CD4-positive, CD25-positive, alpha-beta regulatory T cell (primary cell): Measurements from ENCODE around the gene BAG5. TPM values are rescaled to one million over a fixed set of nuclear protein-coding genes. Genes with fewer than 3 reads are reported as not detected.

Source experiments
- ATAC-seq, 2 donors: fragments of 150-1000 bp; cut with Tn5 transposase; one replicate each; pipeline ENCODE4 v1.10.0; 2021; ENCODE audit warnings: low read depth in 2 of 2, moderate number of reproducible peaks in 2 of 2, moderate library complexity in 1 of 2
- DNase-seq, 3 donors: peaks; one replicate each; pipeline versions ENCODE4 v3.0.0 to v3.0.0-alpha.2; 2012 to 2022; ENCODE audit warnings: mixed read lengths in 1 of 3
- H3K27ac ChIP-seq: one replicate; pipeline ENCODE4 v1.7.0; 2013; ENCODE audit warnings: mild to moderate bottlenecking, low read length; ENCODE audit not compliant: insufficient read depth, poor library complexity, severe bottlenecking
- H3K27me3 ChIP-seq: one replicate; pipeline ENCODE4 v1.7.0; 2013; ENCODE audit warnings: low read length; ENCODE audit not compliant: control insufficient read depth, insufficient read depth
- H3K36me3 ChIP-seq: one replicate; pipeline ENCODE4 v1.7.0; 2013; ENCODE audit warnings: mild to moderate bottlenecking, low read length, moderate library complexity; ENCODE audit not compliant: control insufficient read depth, insufficient read depth
- H3K4me1 ChIP-seq: 2 replicates; pipeline ENCODE4 v1.7.0; 2013; ENCODE audit warnings: mild to moderate bottlenecking, low read length; ENCODE audit not compliant: insufficient read depth, control insufficient read depth, poor library complexity, severe bottlenecking
- H3K4me3 ChIP-seq: one replicate; pipeline ENCODE4 v1.7.0; 2013; ENCODE audit warnings: low read depth, mild to moderate bottlenecking, low read length, moderate library complexity
- H3K9me3 ChIP-seq, 2 experiments: 1 replicate in 1 of 2; 2 replicates in 1 of 2; pipeline ENCODE4 v1.7.0; 2013; ENCODE audit warnings: low read length in 2 of 2, mild to moderate bottlenecking in 1 of 2, moderate library complexity in 1 of 2; ENCODE audit not compliant: control insufficient read depth in 2 of 2
- H3K27ac Mint-ChIP-seq, 3 donors: one replicate each; pipeline ENCODE4 v1.8.0; 2020 to 2022; ENCODE audit warnings: mild to moderate bottlenecking in 3 of 3, mixed read lengths in 3 of 3, moderate library complexity in 2 of 3
- H3K27me3 Mint-ChIP-seq: one replicate; pipeline ENCODE4 v1.8.0; 2022; ENCODE audit warnings: mild to moderate bottlenecking, mixed read lengths
- H3K36me3 Mint-ChIP-seq: one replicate; pipeline ENCODE4 v1.8.0; 2020; ENCODE audit warnings: mixed read lengths
- H3K4me1 Mint-ChIP-seq, 4 donors: one replicate each; pipeline ENCODE4 v1.8.0; 2020 to 2022; ENCODE audit warnings: mixed read lengths in 4 of 4, mild to moderate bottlenecking in 1 of 4
- H3K4me3 Mint-ChIP-seq, 4 donors: one replicate each; pipeline ENCODE4 v1.8.0; 2020 to 2022; ENCODE audit warnings: mild to moderate bottlenecking in 4 of 4, mixed read lengths in 4 of 4, moderate library complexity in 3 of 4
- H3K9me3 Mint-ChIP-seq, 7 donors: one replicate each; pipeline ENCODE4 v1.8.0; 2020 to 2022; ENCODE audit warnings: mixed read lengths in 7 of 7, mild to moderate bottlenecking in 3 of 7, moderate library complexity in 2 of 7
- polyA plus RNA-seq, 4 donors: library from polyadenylated mRNA; unstranded; fragments of 300-500 nt; fragmentation: Illumina TruSeq; gene quantifications; one replicate each; pipeline ENCODE4 v1.2.3, GENCODE V29; 2021
- total RNA-seq: library from RNA; stranded (reverse); gene quantifications from one replicate; pipeline ENCODE4 v1.2.3, GENCODE V29; 2022

BAG5 gene
- total and polyA plus RNA-seq, 5 donors from 2014 or later, result 31.8 to 42.4 (median 38.8) TPM

GRCh38 chr14:103520269-103520656 lies 42.2 kb downstream of the BAG5 start:
- H3K4me3 Mint-ChIP-seq, result peak overlapping the region in 3 of 4 donors; percentile 67 to 78 (median 71)
- Histone ChIP-seq H3K9me3 (no peaks in the 10 kb centered on the region), H3K27me3 (no peaks in the 10 kb centered on the region), H3K4me3 (no peak overlapping the region), H3K36me3 (no peaks in the 10 kb centered on the region), H3K27ac (no peak overlapping the region), H3K4me1 (peaks cover 24% of the 10 kb centered on the region)
- DNase-seq (no peak), ATAC-seq (no peak)
- no peak overlapping the region for H3K27ac Mint-ChIP-seq
- H3K9me3 Mint-ChIP-seq, result no peaks in the 10 kb centered on the region
- H3K4me1 Mint-ChIP-seq, result peaks cover 0 to 15% (median 5%) of the 10 kb centered on the region in 4 donors
- peaks cover 24% of the 10 kb centered on the region for H3K27me3 Mint-ChIP-seq
- no peaks in the 10 kb centered on the region for H3K36me3 Mint-ChIP-seq

- H3K9me3 ChIP-seq, result no peaks in the 10 kb centered on the region
- H3K36me3 Mint-ChIP-seq, result no peaks in the 10 kb centered on the region
- DNase-seq (no peak), ATAC-seq (no peak)
- H3K4me1 Mint-ChIP-seq, result peaks cover 0 to 15% (median 5%) of the 10 kb centered on the region in 4 donors
- peaks cover 24% of the 10 kb centered on the region for H3K4me1 ChIP-seq
- no peaks in the 10 kb centered on the region for H3K9me3 Mint-ChIP-seq
- no peaks in the 10 kb centered on the region for H3K27me3 ChIP-seq
- H3K27ac Mint-ChIP-seq, result no peak overlapping the region
- H3K27me3 Mint-ChIP-seq, result peaks cover 22% of the 10 kb centered on the region
- no peak overlapping the region for H3K27ac ChIP-seq
- no peaks in the 10 kb centered on the region for H3K36me3 ChIP-seq
- H3K4me3 Mint-ChIP-seq, result peak overlapping the region; percentile 67 to 82 (median 78)
- H3K4me3 ChIP-seq, result no peak overlapping the region
These were observed 42.6 kb downstream of the BAG5 start for GRCh38 chr14:103519837-103520212.

GRCh38 chr14:103519043-103519836 lies 43.2 kb downstream of the BAG5 start:
- Mint-ChIP-seq H3K27me3 (peaks cover 16% of the 10 kb centered on the region), H3K27ac (no peak overlapping the region), H3K36me3 (no peaks in the 10 kb centered on the region), H3K4me1 (peaks cover 0 to 15% (median 5%) of the 10 kb centered on the region in 4 donors), H3K9me3 (no peaks in the 10 kb centered on the region), H3K4me3 (peak overlapping the region; percentile 67 to 82 (median 78))
- Histone ChIP-seq H3K27me3 (no peaks in the 10 kb centered on the region), H3K36me3 (no peaks in the 10 kb centered on the region), H3K4me1 (peaks cover 24% of the 10 kb centered on the region), H3K9me3 (no peaks in the 10 kb centered on the region), H3K27ac (no peak overlapping the region), H3K4me3 (no peak overlapping the region)
- no peak for ATAC-seq
- DNase-seq, result no peak

DNA sequence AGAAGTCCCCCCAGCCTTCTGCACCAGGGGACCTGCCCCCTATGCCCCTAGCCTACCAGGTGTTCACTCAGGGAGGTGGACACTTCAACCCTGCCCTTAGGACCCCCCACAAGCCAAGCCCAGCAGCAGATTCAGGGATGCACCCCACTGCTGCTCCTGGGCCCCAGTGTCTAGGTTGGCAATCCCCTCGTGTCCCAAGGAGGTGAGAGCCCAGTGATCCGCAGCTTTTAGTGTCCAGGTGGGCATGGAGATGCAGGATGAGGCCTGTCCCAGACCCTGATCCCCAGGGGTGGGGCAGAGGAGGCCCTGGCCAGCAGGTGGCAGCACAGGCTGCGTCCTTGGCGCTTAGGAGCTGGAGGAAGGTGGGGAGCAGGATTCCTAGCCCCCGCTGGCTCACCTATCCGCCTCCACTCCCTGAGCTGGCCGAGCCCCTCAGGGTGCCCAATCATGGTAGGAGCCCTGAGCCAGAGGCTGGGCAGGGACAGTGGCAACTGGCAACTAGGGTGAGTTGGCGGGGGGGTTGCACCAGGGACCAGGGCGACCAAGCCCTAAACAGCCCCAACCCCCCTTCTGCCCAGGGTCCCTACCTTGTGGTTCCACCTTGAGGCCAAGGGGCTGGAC lies 43.9 kb downstream of the BAG5 start:
- no peaks in the 10 kb centered on the region for H3K36me3 Mint-ChIP-seq
- H3K9me3 Mint-ChIP-seq, result no peaks in the 10 kb centered on the region
- Histone ChIP-seq H3K4me3 (no peak overlapping the region), H3K36me3 (no peaks in the 10 kb centered on the region), H3K4me1 (peaks cover 24% of the 10 kb centered on the region), H3K27ac (no peak overlapping the region), H3K9me3 (no peaks in the 10 kb centered on the region), H3K27me3 (no peaks in the 10 kb centered on the region)
- DNase-seq (peak; percentile 44 to 46 (median 46)), ATAC-seq (peak in 1 of 2 donors; percentile 29)
- H3K27ac Mint-ChIP-seq, result no peak overlapping the region
- peak overlapping the region in 1 of 4 donors; percentile 79 for H3K4me3 Mint-ChIP-seq
- H3K4me1 Mint-ChIP-seq, result peaks cover 0 to 12% (median 5%) of the 10 kb centered on the region in 4 donors
- H3K27me3 Mint-ChIP-seq, result peaks cover 9% of the 10 kb centered on the region

DNA sequence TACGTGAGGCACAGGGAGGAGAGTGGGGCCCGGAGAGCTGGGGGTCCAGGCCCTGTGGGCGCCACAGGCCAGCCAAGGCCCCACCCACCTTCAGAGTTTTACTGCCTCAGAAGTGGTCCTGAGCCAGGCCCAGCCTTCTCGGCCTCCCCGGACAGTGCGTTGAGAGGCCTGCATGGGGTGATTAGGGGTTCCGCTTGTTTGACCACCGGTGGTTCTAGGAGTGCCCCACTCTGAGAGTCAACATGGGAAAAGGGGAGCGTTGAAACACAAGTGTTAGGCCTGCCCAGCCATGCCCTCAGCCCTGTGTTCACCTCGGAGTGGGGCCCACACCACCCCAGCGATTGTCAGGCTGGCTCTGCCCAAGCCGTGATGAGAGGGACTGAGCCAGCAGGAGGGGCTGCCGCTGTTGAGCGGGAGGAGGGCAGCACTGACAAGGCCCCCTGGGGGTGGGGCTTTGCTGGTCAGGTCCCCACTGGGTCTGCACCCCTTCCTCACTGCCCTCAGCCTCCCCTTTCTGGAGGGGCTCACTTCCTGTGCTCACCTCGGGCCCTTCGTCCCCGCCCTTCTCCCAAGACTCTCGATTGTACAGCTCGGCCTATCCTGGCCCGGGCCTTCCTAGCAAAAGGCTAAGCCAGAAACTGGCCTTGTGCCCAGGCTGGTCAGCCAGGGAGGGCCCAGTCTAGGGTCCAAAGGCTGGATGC lies 44.6 kb downstream of the BAG5 start:
- ATAC-seq (no peak), DNase-seq (no peak)
- Mint-ChIP-seq H3K4me1 (peaks cover 0 to 11% (median 5%) of the 10 kb centered on the region in 4 donors), H3K27ac (no peak overlapping the region), H3K27me3 (peaks cover 5% of the 10 kb centered on the region), H3K9me3 (no peaks in the 10 kb centered on the region), H3K36me3 (no peaks in the 10 kb centered on the region), H3K4me3 (peak overlapping the region in 1 of 4 donors; percentile 38)
- H3K27ac ChIP-seq, result no peak overlapping the region
- H3K4me3 ChIP-seq, result no peak overlapping the region
- H3K36me3 ChIP-seq, result no peaks in the 10 kb centered on the region
- peaks cover 21% of the 10 kb centered on the region for H3K4me1 ChIP-seq
- no peaks in the 10 kb centered on the region for H3K9me3 ChIP-seq
- no peaks in the 10 kb centered on the region for H3K27me3 ChIP-seq

DNA sequence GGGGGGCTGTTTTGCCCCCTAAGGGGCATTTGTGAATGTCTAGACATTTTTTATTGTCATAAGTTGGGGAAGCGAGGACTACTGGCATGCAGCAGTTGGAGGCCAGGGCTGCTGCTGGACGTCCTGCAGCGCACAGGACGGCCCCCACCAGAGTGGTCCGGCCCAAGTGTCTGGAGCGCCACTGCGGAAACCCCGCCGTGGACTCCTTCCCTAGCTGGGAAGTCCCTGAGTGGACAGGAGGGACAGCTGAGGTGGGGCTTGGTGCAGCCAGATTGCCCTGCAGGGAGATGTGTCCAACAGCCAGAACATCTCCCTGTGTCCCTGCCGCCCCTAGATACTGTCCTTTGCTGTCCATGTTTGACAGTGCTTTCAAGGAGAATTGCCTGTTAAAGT lies 45.3 kb downstream of the BAG5 start:
- Histone ChIP-seq H3K27ac (no peak overlapping the region), H3K9me3 (no peaks in the 10 kb centered on the region), H3K27me3 (no peaks in the 10 kb centered on the region), H3K4me3 (no peak overlapping the region), H3K4me1 (peaks cover 16% of the 10 kb centered on the region), H3K36me3 (no peaks in the 10 kb centered on the region)
- Mint-ChIP-seq H3K9me3 (no peaks in the 10 kb centered on the region), H3K4me3 (peak overlapping the region in 2 of 4 donors; percentile 38 to 52), H3K27ac (no peak overlapping the region), H3K36me3 (peaks cover 4% of the 10 kb centered on the region), H3K27me3 (peaks cover 5% of the 10 kb centered on the region), H3K4me1 (peaks cover 0 to 11% (median 5%) of the 10 kb centered on the region in 4 donors)
- no peak for DNase-seq
- ATAC-seq, result no peak

GRCh38 chr14:103516426-103517173 lies 45.9 kb downstream of the BAG5 start:
- Mint-ChIP-seq H3K27me3 (peaks cover 5% of the 10 kb centered on the region), H3K4me3 (peak overlapping the region in 2 of 4 donors; percentile 10 to 39), H3K4me1 (peaks cover 0 to 11% (median 5%) of the 10 kb centered on the region in 4 donors), H3K27ac (peak overlapping the region in 1 of 3 donors; percentile 26), H3K9me3 (no peaks in the 10 kb centered on the region), H3K36me3 (peaks cover 4% of the 10 kb centered on the region)
- H3K4me3 ChIP-seq, result no peak overlapping the region
- ATAC-seq, result no peak
- no peak overlapping the region for H3K27ac ChIP-seq
- H3K9me3 ChIP-seq, result no peaks in the 10 kb centered on the region
- no peaks in the 10 kb centered on the region for H3K36me3 ChIP-seq
- H3K27me3 ChIP-seq, result no peaks in the 10 kb centered on the region
- H3K4me1 ChIP-seq, result peaks cover 12% of the 10 kb centered on the region
- no peak for DNase-seq
